Stimulated activated CD8-positive, alpha-beta memory T cell treated with anti-CD3 and anti-CD28 coated beads, Interleukin-15, amount 100 ng/mL, for 1 hour (primary cell): ENCODE data around the gene CACUL1.
"Not testable (repeated sequence)": the region's sequence is repeated elsewhere in the genome, so short reads cannot be mapped to it uniquely, and the experiment has no call there.

Experiments
- DNase-seq: peaks from one replicate; pipeline ENCODE4 v3.0.0-alpha.2; 2020; ENCODE audit warnings: low read depth

The CACUL1 gene

DNA sequence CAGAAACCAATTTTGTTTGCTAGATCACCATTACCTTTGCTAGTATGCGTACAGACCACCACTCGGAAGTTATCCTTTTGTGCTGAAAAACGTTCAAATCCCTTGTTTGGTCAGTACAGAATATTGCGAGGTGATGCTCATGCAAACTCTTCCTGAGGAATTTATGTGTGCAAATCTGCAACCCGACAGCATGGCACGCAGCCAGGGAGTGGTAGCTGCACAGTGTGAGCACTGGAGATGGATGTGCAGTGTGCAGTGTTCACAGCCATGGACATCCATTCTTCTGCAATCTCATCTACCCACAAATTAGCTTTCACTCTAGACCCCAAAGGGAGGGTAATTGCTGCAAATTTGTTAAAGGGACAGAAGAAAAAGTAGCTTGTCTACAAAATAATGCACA lies 72.2 kb downstream of the CACUL1 start:
- no peak for DNase-seq

- no peak for DNase-seq
Observed at GRCh38 chr10:118680197-118680596, 74.6 kb downstream of the CACUL1 start.

GRCh38 chr10:118674226-118674919 lies 80.4 kb downstream of the CACUL1 start:
- DNase-seq, result no peak

DNA sequence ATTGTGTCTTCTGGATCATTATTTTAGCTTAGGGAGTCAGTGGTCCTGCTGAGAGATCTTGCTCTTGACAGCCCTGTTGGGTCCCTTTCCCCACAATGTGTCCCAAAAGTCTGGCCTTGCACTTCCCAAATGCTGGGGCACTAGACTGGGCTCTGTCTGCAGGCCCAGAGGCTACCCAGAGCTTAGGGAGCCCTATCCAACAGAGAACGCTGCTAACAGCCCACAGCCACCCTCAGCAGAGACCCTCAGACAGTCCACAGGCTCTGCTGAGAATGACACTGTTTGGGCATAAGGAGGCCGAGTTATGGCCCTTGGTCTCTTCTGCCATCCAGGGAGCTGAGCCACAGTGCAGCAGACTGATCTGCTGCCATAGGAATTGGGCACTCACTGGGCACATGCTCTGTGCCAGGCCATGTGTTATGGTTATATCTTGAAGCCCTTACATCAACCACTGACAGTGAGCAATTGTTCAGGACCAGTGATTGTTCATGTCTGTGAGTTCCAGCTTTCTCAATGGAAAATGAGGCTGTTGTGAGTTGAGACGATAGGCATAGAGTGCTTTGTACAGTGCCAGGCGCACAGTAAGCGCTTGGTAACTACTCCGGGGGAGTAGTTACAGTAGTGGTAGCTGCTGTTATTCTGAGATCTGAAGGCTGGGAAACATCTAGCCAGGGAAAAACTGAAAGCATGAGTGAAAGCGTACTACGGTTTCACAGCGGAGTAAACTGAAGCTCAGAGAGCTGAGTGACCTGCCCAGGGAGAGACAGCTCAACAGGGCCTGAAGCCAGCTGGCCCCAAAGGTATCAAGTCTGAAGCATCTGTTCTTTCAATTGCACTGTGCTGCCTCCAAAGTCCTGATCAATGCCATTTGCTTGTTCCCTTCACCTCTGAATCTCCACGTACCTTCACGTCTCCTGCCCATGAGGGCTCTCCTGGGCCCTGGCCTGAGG lies 81.7 kb downstream of the CACUL1 start:
- DNase-seq, result no peak

- DNase-seq, result no peak
Observed at GRCh38 chr10:118672153-118672552, 82.6 kb downstream of the CACUL1 start.

- DNase-seq, result not testable (repeated sequence)
Observed at GRCh38 chr10:118671221-118671620, 83.5 kb downstream of the CACUL1 start.

GRCh38 chr10:118670472-118671124 lies 84.2 kb downstream of the CACUL1 start:
- DNase-seq, result no peak

DNA sequence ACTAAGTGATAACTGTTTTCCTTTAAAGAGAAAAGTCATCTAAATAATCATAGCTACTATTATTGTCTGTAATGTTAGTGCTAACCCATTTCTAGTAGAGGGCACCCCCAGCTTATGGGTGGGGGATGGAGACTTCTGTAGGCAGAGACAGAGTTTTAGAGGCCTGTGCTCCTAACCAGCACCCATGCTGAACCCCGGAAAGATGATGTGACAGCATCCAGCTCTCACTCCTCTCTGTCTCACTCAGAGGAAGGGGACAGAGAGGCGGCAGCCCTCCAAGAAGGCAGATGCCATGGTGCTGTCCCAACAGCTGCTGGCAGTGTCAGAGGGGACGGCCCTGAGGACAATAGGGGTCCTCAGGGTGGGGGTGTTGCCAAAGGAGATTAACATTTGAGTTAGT lies 84.9 kb downstream of the CACUL1 start:
- DNase-seq, result no peak

- DNase-seq, result no peak
Observed at GRCh38 chr10:118669020-118669791, 85.6 kb downstream of the CACUL1 start.

GRCh38 chr10:118668228-118668952 lies 86.4 kb downstream of the CACUL1 start:
- no peak for DNase-seq

DNA sequence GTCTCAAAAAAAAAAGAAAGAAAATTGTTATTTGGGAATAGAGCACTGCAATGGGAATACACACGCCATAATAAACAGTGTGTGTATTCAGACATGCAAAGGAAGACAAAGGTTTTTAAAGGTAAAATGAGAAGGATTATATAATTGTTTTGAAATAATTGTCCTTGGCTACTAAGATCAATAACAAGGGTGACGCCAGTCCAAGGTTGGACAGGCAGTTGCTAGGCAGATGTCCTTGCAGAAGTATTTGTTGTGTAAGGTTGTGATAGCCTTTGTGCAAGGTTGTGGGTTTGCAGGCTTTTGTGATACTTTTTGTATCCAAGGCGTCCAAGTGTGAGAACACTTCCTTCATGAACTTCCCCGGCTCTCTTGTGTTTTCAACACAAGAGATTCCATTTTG lies 87.0 kb downstream of the CACUL1 start:
- no peak for DNase-seq

DNA sequence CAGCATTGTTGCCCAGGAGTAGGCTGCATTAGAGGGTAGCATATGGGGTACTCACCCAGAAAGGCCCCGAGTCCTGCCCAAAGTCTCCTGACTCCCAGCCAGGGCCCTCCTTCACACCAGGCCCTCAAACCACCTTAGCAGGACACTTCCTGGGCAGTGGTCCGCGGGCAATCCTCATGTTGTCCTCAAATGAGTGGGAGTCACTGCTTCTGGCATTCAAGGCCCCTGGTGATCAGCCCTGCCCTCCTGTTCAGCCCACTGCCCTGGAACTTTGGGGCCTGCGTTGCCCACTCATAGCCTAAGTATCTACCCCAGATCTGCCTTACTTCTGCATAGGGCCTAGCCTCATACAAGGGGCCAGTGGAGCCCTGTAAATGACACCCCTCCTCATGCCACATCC lies 88.4 kb downstream of the CACUL1 start:
- DNase-seq, result no peak

GRCh38 chr10:118664321-118664720 lies 90.4 kb downstream of the CACUL1 start:
- no peak for DNase-seq

- no peak for DNase-seq
Observed at GRCh38 chr10:118663176-118663575, 91.6 kb downstream of the CACUL1 start.

DNA sequence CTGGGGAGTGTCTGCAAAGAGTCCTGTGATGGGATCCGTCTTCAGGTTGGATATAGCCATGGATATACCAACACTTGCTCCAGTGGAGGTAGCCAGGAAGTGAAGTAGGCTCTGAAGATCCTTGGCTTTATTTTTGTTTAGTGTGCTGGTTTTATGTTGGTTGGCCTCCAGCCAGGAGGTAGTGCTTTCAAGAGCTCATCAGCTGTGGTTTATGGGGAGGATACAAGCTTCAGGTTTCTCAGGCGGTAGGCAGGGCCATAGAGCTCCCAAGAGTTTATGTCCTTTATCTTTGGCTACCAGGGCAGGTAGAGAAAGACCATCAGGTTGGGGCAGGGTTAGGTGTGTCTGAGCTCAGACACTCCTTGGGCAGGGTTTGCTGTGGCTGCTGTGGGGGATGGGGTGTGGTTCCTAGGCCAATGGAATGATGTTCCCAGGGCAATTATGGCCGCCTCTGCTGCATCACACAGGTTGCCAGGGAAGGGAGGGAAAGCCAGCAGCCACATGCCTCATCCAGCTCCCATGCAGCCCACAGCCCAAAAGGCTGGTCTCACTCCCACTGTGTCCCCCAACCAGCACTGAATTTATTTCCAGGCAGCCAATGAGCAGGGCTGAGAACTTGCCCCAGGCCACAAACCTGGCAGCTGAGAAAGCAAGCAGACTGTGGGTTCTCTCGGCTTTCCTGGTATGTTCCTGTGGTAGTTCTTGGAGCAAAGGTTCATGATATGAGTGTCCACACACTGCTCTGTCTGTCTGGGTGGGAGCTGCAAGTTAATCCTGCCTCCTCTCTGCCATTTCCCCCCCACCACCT lies 92.3 kb downstream of the CACUL1 start:
- DNase-seq, result no peak

- no peak for DNase-seq
Observed at GRCh38 chr10:118658762-118659161, 96.0 kb downstream of the CACUL1 start.

GRCh38 chr10:118658168-118658567 lies 96.6 kb downstream of the CACUL1 start:
- not testable (repeated sequence) for DNase-seq

DNA sequence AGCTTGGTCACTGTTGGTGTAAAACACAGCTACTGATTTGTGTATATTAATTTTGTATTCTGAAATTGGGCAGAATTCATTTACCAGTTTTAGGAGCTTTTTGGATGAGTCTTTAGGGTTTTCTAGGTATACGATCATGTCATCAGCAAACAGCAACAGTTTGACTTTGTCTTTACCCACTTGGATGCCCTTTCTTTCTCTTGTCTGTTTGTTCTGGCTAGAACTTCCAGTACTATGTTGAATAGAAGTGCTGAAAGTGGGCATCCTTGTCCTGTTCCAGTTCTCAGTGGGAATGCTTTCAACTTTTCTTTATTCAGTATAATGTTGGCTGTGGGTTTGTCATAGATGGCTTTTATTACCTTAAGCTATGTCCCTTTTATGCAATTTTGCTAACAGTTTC lies 109.5 kb downstream of the CACUL1 start:
- not testable (repeated sequence) for DNase-seq

DNA sequence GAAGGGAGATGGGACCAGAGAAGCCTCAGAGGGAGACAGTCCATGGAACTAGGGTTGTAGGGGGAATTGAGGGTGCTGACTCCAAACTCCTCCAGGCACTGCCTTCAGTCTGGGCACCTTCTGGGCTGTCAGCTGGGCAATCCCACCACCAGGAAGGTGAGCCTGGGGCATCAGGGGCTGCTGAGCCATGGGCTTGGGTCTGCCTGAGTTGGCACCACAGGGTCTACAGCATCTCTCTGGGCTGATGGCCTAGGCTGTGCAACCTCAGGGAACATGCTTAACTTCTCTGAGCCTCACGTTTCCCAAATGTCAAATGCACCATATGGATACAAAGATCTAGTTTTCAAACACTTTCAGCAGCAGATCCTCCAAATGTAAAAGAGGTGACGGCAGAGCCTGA lies 112.5 kb downstream of the CACUL1 start:
- no peak for DNase-seq

DNA sequence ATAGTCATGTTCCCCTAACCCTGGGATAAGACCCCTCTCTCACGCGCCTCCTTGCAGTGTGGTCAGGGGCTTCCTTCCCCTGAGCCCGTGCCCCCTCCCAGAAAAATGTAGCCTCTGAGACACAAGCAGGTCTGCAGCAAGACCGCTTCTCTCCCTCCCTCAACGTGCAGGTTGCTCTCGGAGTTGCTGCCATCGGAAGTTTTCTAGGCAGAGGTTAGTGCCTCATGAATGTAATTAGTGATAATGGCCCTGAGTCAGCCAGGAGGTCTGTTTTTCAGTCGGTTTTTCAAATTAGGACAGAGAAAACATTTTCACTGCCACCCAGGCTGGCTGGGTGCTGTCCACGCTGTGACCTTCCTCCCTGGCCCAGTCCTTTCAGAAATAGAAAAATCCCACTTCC lies 116.1 kb downstream of the CACUL1 start:
- no peak for DNase-seq
